DOHH2 (cell line): ENCODE data around the gene TRPC4AP.

Source experiments
- CTCF ChIP-seq: fragments of 200-600 bp; sonication (generic); IDR thresholded peaks from one replicate; pipeline ENCODE4 v1.5.1; 2014; ENCODE audit warnings: antibody characterized with exemption, mild to moderate bottlenecking, low read depth, low read length; ENCODE audit not compliant: poor library complexity, severe bottlenecking
- EZH2phosphoT487 ChIP-seq: fragments of 200-600 bp; sonication (generic); IDR thresholded peaks from 2 replicates; pipeline ENCODE4 v1.6.1; 2017; ENCODE audit warnings: borderline replicate concordance, mild to moderate bottlenecking, antibody characterized with exemption, low read length, moderate library complexity, mixed read lengths

- TF ChIP-seq CTCF (no peak), EZH2phosphoT487 (no peak)
Measured at GRCh38 chr20:35121186-35121585, 28.6 kb upstream of the TRPC4AP start.
